ENCODE results near the gene RNF2. TPM values are rescaled to one million over a fixed set of nuclear protein-coding genes. Genes with fewer than 3 reads are reported as not detected.

RNF2 gene
- total RNA-seq, 1 experiment from 2014 or later, result 75.3 TPM

- H3K79me1 ChIP-seq (ENCODE audit: insufficient read depth, low read depth, low read length, poor library complexity, severe bottlenecking), result no peaks in the 10 kb centered on the region
- no CpG with 5 or more reads among the region's 2 CpGs for WGBS (ENCODE audit: extremely low coverage, insufficient read length, low lambda C conversion rate)
- H3K56ac ChIP-seq (ENCODE audit: insufficient read length, low read depth, low read length), result no peak overlapping the region
- H2BK20ac ChIP-seq (ENCODE audit: low read depth, low read length, poor library complexity, severe bottlenecking), result no peak overlapping the region
- H2BK12ac ChIP-seq (ENCODE audit: insufficient read length, low read depth, low read length), result no peak overlapping the region
- no peak overlapping the region for H3K27ac ChIP-seq (ENCODE audit: insufficient read length, low read depth, low read length)
- H2BK5ac ChIP-seq (ENCODE audit: insufficient read length, low read length), result no peak overlapping the region
- H3K4me3 Mint-ChIP-seq, result no peak overlapping the region
- H3K27ac Mint-ChIP-seq, result no peak overlapping the region
- no peak overlapping the region for H2AFZ ChIP-seq (ENCODE audit: low read length)
- no peak for TF ChIP-seq CTCF (conservative IDR thresholded peaks at IDR 0.05)
- H3K4ac ChIP-seq (ENCODE audit: low read depth, low read length), result no peak overlapping the region
- H3K4me1 ChIP-seq (ENCODE audit: insufficient read depth, low read length), result no peaks in the 10 kb centered on the region
- no peaks in the 10 kb centered on the region for H3K4me1 Mint-ChIP-seq
- H4K8ac ChIP-seq (replicated peaks; ENCODE audit: insufficient read length, low read depth, low read length), result no peak overlapping the region
- H3K4me2 ChIP-seq (ENCODE audit: insufficient read depth, insufficient read length, low read length), result no peak overlapping the region
- no peaks in the 10 kb centered on the region for H3K79me2 ChIP-seq (ENCODE audit: insufficient read depth, low read length)
- H3K14ac ChIP-seq (ENCODE audit: insufficient read depth, low read length), result no peak overlapping the region
- no peak overlapping the region for H4K5ac ChIP-seq (ENCODE audit: insufficient read length, low read depth, low read length)
- no peak overlapping the region for H4K91ac ChIP-seq (ENCODE audit: insufficient read length, low read depth, low read length)
- peaks cover 12 to 17% of the 10 kb centered on the region in 2 experiments for H3K9me3 Mint-ChIP-seq
- no peak overlapping the region for H3T11ph ChIP-seq (ENCODE audit: low read length)
- no peak overlapping the region for H3K23ac ChIP-seq (ENCODE audit: insufficient read length, low read depth, low read length)
- no peaks in the 10 kb centered on the region for H3K27me3 Mint-ChIP-seq (ENCODE audit: low read depth)
- no peaks in the 10 kb centered on the region for H4K20me1 ChIP-seq (ENCODE audit: control insufficient read depth, insufficient read depth, insufficient read length)
- no peak overlapping the region for H3K9ac ChIP-seq (ENCODE audit: extremely low read depth, insufficient read length, low read length)
- peaks cover 3 to 13% (median 10%) of the 10 kb centered on the region in 3 experiments; a peak in 5 of 7 replicates for H3K36me3 Mint-ChIP-seq (ENCODE audit: insufficient read depth in 1 of 3, low read depth in 3 of 3)
- H2BK15ac ChIP-seq (ENCODE audit: low read depth, low read length), result no peak overlapping the region
- H3K9me3 ChIP-seq (ENCODE audit: control insufficient read depth, low read depth, low read length), result no peaks in the 10 kb centered on the region
- no peaks in the 10 kb centered on the region for H3K27me3 ChIP-seq (ENCODE audit: insufficient read depth, low read length)
- H3K18ac ChIP-seq (ENCODE audit: insufficient read length, low read depth, low read length), result no peak overlapping the region
- H2BK120ac ChIP-seq (ENCODE audit: low read depth, low read length, poor library complexity, severe bottlenecking), result no peak overlapping the region
- H2AK5ac ChIP-seq (ENCODE audit: insufficient read length, low read length), result no peak overlapping the region
- H3K23me2 ChIP-seq (ENCODE audit: insufficient read length, low read depth, low read length, poor library complexity, severe bottlenecking), result no peaks in the 10 kb centered on the region
- no peak for DNase-seq
These were observed 67.0 kb downstream of the RNF2 start for GRCh38 chr1:185112356-185112755.
